Pancreas (tissue), 10 donors: ENCODE measurements around the gene ZNF587B. TPM values are rescaled to one million over a fixed set of nuclear protein-coding genes. Genes with fewer than 3 reads are reported as not detected.
"Not testable (repeated sequence)": the region's sequence is repeated elsewhere in the genome, so short reads cannot be mapped to it uniquely, and the experiment has no call there.

Source experiments
- ATAC-seq, 4 donors: fragments of 200-7000 bp; cut with Tn5 transposase; one replicate each; pipeline versions ENCODE4 v1.8.0 to v1.9.1; 2020; ENCODE audit warnings: mild to moderate bottlenecking in 4 of 4, moderate library complexity in 4 of 4
- DNase-seq, 6 donors: peaks; one replicate each; pipeline ENCODE4 v3.0.0-alpha.2; 2020
- FAIRE-seq: peaks from 2 replicates; lab custom pipeline; 2012; peaks lifted over from hg19 to GRCh38; lab: Jason Lieb, UNC
- H3K27ac ChIP-seq, 4 donors: fragments of 200-600 bp; sonication (generic); 1 replicate in 3 of 4; 2 replicates in 1 of 4; pipeline versions ENCODE4 v1.5.0 to v1.8.0; 2020
- H3K27me3 ChIP-seq, 4 donors: fragments of 200-600 bp; one replicate each; pipeline ENCODE4 v1.8.0; 2021
- H3K36me3 ChIP-seq, 3 donors: fragments of 200-600 bp; sonication (generic) in 1 of 3; one replicate each; pipeline versions ENCODE4 v1.5.0 to v1.8.0; 2020 to 2021
- H3K4me1 ChIP-seq, 3 donors: fragments of 200-600 bp; one replicate each; pipeline ENCODE4 v1.8.0; 2021
- H3K4me3 ChIP-seq, 4 donors: fragments of 200-600 bp; sonication (generic) in 2 of 4; one replicate each; pipeline versions ENCODE4 v1.5.0 to v1.8.0; 2020 to 2021
- H3K9me3 ChIP-seq, 4 donors: fragments of 200-600 bp; one replicate each; pipeline ENCODE4 v1.8.0; 2021
- WGBS, 2 donors: extraction: QIAGEN DNeasy Blood & Tissue Kit; methylation state at CpG; one replicate each; pipeline ENCODE4 v1.1.7; 2013; 5-methylcytosine and 5-hydroxymethylcytosine counted together
- intact Hi-C, 3 donors: fragments of 100-400 bp; cut with DNase I; formaldehyde crosslinking; loops; one replicate each; pipeline versions ENCODE4 v1.11.1 to v1.14.2; 2022
- polyA plus RNA-seq, 2 donors: library from polyadenylated mRNA; stranded (reverse); fragments of 200-250 nt; gene quantifications; one replicate each; pipeline ENCODE4 v1.2.3, GENCODE V29; 2013
- total RNA-seq, 6 donors: library from RNA; stranded (reverse); fragmentation: NEBNext Ultra II Directional in 4 of 6; extraction: Animal tissue kit (Norgen Biotek cat#: 25700) in 4 of 6; gene quantifications; one replicate each; pipeline versions ENCODE4 v1.2.1 to v1.2.4, GENCODE V29; 2021 to 2023
- TF ChIP-seq, protein P1 (sequence below), 4 donors: fragments of 200-600 bp; sonication (generic) in 3 of 4; IDR thresholded peaks; one replicate each; pipeline versions ENCODE4 v1.5.0 to v1.8.0; 2021; ENCODE audit warnings: antibody characterized with exemption in 4 of 4
- donor health status: healthy with polysubstance abuse.
- donor health status: DM: no; HTN: no; CAD: no; lungs with moderate emphysema.
- donor health status: DM: no; HTN: no; CAD: no.
- donor health status: control.
- donor health status: control.
- donor health status: Bipolar disorder and iron deficiency.
- donor health status: DM: yes; HTN: yes; CAD: no.
- donor health status: DM: no; HTN: no; CAD: no.
- donor health status: DM: no; HTN: no; CAD: no.
- donor health status: DM: yes; HTN: yes; CAD: no.

ZNF587B gene
- total RNA-seq (10 to 100 TPM in 1 of 6 donors, 1 to 10 TPM in 5; 8.0 to 10.3 (median 9.0) TPM), polyA plus RNA-seq (1 to 10 TPM; 4.4 to 8.4 TPM)

DNA sequence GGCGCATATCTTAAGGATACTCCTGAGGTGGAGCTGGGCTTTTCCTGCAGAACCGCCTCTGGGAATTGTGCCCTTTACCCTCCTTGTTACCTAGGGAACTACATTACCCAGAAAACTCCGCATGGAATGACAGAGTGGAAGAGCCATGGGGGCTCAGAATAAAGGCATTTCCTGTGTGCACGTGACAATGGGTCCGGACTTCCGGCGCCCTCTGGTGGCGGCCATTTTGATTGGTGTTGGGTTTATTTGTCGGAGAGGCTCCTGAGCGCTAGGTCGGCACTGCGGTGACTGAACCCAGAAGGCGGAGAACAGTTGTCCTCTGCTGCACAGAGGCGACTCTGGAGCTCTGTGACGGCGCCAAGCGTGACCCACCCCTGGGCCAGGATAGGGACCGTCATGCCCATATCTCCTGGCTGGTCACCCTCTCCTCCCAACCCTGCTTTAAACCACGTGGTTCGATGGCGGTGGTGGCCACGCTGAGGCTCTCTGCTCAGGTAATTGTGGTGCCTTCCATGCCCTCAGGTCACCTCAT, at the start of gene ZNF587B:
Gene ZNF587B, plus strand, starts transcription at position 229 of the 532 bp plus-strand sequence. Its CDS starts 230 bp downstream, at position 459.
- ATAC-seq = peak; percentile 68 to 90 (median 82)
- H3K36me3 ChIP-seq = peaks cover 0 to 5% (median 0%) of the 10 kb centered on the region in 3 donors
- no peaks in the 10 kb centered on the region for H3K27me3 ChIP-seq
- no peaks in the 10 kb centered on the region for H3K4me1 ChIP-seq
- peak within 1 kb of the TSS in 2 of 4 donors; percentile 27 to 33 for H3K4me3 ChIP-seq
- H3K9me3 ChIP-seq = no peaks in the 10 kb centered on the region
- TF ChIP-seq, protein P1, sequence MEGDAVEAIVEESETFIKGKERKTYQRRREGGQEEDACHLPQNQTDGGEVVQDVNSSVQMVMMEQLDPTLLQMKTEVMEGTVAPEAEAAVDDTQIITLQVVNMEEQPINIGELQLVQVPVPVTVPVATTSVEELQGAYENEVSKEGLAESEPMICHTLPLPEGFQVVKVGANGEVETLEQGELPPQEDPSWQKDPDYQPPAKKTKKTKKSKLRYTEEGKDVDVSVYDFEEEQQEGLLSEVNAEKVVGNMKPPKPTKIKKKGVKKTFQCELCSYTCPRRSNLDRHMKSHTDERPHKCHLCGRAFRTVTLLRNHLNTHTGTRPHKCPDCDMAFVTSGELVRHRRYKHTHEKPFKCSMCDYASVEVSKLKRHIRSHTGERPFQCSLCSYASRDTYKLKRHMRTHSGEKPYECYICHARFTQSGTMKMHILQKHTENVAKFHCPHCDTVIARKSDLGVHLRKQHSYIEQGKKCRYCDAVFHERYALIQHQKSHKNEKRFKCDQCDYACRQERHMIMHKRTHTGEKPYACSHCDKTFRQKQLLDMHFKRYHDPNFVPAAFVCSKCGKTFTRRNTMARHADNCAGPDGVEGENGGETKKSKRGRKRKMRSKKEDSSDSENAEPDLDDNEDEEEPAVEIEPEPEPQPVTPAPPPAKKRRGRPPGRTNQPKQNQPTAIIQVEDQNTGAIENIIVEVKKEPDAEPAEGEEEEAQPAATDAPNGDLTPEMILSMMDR (IDR thresholded peaks at IDR 0.05) = peak in 3 of 4 donors; percentile 11 to 19 (median 15)
- intact Hi-C loops = no loop called here
- peak within 1 kb of the TSS in 1 of 4 donors; percentile 18 for H3K27ac ChIP-seq
- WGBS, 2 donors = 50 to 54% methylated on average over 22 of the region's 22 CpGs
- DNase-seq = peak in 4 of 6 donors; percentile 61 to 65 (median 64)
- FAIRE-seq = no peak

DNA sequence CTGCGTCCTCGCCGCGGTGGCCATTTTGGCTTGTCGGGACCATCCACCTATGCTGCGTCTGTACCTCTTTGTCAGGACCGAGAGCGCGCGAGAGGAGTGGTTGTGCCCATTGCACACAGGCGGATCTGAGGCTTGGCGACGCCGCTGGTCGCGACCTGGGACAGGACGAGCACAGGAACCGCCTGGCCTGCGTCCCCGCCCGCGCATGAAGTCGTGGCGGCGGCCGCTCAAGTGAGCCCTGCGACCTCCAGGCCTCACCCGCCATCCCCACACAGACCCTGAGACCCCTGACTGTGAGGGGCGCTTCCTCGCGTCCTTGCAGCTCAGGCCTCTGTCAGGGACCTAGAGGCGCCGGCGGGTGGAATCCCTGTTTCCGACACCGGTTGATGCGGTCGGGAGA, 43.8 kb upstream of the ZNF587B start:
- 93 to 94% methylated on average over 38 of the region's 38 CpGs for WGBS, 2 donors
- ATAC-seq (no peak), FAIRE-seq (no peak), DNase-seq (peak in 1 of 6 donors; percentile 54)
- no peaks in the 10 kb centered on the region for H3K27me3 ChIP-seq
- intact Hi-C loops = no loop called here
- no peak overlapping the region for H3K4me3 ChIP-seq
- H3K27ac ChIP-seq = no peak overlapping the region
- H3K4me1 ChIP-seq = no peaks in the 10 kb centered on the region
- TF ChIP-seq, protein P1 (IDR thresholded peaks at IDR 0.05) = no peak
- no peaks in the 10 kb centered on the region for H3K36me3 ChIP-seq
- H3K9me3 ChIP-seq = no peaks in the 10 kb centered on the region

DNA sequence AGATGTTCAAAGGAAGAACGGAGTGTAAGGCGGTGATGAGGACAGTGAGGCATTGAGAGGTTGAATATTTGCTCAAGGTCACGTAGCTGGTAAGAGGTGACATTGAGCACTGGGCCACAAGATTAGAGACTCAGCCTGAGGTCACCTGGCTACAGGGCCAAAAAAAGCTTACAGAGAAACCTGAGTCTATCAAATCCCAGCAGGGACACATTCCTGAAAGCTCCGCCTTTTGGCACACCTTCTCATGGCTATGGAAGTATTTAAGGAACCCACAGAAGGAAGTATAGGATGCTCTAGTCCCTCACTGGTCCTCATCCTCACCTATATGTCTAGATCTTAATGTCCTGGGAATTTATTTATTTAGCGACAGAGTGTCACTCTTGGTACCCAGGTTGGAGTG, 43.2 kb upstream of the ZNF587B start:
- DNase-seq (no peak), FAIRE-seq (no peak), ATAC-seq (no peak)
- Histone ChIP-seq H3K36me3 (no peaks in the 10 kb centered on the region), H3K4me3 (no peak overlapping the region), H3K27me3 (no peaks in the 10 kb centered on the region), H3K9me3 (no peaks in the 10 kb centered on the region), H3K27ac (no peak overlapping the region), H3K4me1 (no peaks in the 10 kb centered on the region)
- intact Hi-C loops = no loop called here
- WGBS, 2 donors = 79 to 88% methylated on average over 5 of the region's 5 CpGs
- TF ChIP-seq, protein P1 (IDR thresholded peaks at IDR 0.05) = no peak

DNA sequence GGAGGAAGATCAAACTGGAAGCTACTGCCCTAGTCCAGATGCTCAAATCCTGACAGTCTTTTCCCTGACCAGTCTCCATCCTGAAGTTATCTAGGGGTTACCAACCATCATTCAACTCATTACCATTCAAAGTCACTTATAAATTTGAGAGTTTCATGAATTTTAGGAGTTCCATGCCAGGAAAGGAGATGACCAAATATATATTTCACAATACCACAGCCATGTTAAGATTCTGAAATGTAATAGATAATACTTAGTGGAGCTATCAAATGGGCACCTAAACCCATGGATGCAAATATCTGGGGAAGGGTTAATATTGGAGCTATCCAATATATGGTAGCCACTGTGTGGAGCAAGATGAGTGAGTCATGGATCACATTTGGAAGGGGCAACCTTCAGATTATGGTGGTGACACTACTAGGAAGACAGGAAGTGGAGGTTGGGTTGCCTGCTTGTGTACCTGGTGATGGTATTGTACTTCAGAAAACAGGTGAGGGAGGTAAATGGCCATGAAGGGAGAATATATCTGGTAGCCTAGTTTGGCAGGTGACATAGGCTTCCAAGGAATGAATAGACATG, 41.9 kb upstream of the ZNF587B start:
- no peaks in the 10 kb centered on the region for H3K27me3 ChIP-seq
- H3K4me1 ChIP-seq = no peaks in the 10 kb centered on the region
- no peaks in the 10 kb centered on the region for H3K9me3 ChIP-seq
- H3K27ac ChIP-seq = no peak overlapping the region
- no peak overlapping the region for H3K4me3 ChIP-seq
- intact Hi-C loops = no loop called here
- ATAC-seq = no peak
- no peaks in the 10 kb centered on the region for H3K36me3 ChIP-seq
- TF ChIP-seq, protein P1 (IDR thresholded peaks at IDR 0.05) = no peak
- FAIRE-seq = no peak
- no peak for DNase-seq

DNA sequence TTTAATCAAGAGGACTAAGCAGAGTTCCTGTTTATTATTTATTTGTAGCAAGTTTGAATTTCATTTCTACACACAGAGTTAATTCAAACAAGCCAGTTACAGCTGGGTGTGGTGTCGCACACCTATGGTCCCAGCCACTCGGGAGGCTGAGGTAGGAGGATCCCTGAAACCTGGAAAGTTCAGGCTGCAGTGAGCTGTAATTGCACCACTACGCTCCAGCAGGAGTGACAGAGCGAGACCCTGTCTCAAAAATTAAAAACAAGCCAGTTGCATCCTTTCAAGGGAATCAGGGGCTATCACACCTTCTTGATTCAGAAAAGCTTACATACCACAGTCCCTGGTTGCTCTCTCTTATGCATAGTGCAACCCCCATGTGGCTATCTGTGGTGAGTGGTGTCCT, 40.8 kb upstream of the ZNF587B start:
- no peaks in the 10 kb centered on the region for H3K4me1 ChIP-seq
- intact Hi-C loops = no loop called here
- FAIRE-seq = no peak
- no peak for ATAC-seq
- H3K9me3 ChIP-seq = no peaks in the 10 kb centered on the region
- TF ChIP-seq, protein P1 (IDR thresholded peaks at IDR 0.05) = no peak
- no peaks in the 10 kb centered on the region for H3K36me3 ChIP-seq
- H3K4me3 ChIP-seq = no peak overlapping the region
- 98 to 99% methylated on average over 4 of the region's 4 CpGs for WGBS, 2 donors
- H3K27me3 ChIP-seq = no peaks in the 10 kb centered on the region
- no peak overlapping the region for H3K27ac ChIP-seq
- DNase-seq = no peak

DNA sequence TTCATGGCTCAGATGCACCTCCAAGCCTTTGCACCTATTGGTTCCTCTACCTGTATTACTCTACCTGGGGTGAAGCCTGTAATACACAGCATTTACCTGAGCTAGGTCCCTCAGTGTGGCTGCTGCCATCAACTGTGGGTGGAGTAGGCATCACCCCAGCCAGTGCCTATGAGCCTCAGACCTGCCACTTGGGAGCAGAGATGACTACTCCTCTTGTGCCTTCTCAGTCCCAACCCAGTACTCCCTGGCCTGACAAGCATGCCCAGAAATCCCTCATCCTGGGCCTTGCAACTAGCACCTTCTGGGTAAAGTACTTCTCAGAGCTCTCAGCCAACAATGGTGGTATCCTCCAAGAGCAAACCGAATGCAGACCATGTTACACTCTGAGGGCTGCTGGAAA, 33.5 kb upstream of the ZNF587B start:
- 98 to 100% methylated on average over 1 of the region's 1 CpG for WGBS, 2 donors
- intact Hi-C loops, FAIRE-seq: not testable (repeated sequence)

More for the DNA sequence above, 33.5 kb upstream of the ZNF587B start:
- not testable (repeated sequence) for H3K36me3 ChIP-seq, ATAC-seq, H3K4me3 ChIP-seq, H3K9me3 ChIP-seq, H3K27me3 ChIP-seq, DNase-seq, H3K4me1 ChIP-seq, H3K27ac ChIP-seq
